GM12874 (cell line): ENCODE data around the gene IGSF21.

Source experiments
- CTCF ChIP-seq: IDR thresholded peaks from 2 replicates; pipeline ENCODE4 v1.5.1; 2011; ENCODE audit warnings: low read depth, mild to moderate bottlenecking, control low read depth, low read length, moderate library complexity; ENCODE audit not compliant: insufficient read depth

IGSF21 gene

GRCh38 chr1:18108299-18109057 lies 880 bp downstream of the IGSF21 start:
- TF ChIP-seq CTCF = no peak

GRCh38 chr1:18109058-18109755 lies 1.6 kb downstream of the IGSF21 start:
- no peak for TF ChIP-seq CTCF

DNA sequence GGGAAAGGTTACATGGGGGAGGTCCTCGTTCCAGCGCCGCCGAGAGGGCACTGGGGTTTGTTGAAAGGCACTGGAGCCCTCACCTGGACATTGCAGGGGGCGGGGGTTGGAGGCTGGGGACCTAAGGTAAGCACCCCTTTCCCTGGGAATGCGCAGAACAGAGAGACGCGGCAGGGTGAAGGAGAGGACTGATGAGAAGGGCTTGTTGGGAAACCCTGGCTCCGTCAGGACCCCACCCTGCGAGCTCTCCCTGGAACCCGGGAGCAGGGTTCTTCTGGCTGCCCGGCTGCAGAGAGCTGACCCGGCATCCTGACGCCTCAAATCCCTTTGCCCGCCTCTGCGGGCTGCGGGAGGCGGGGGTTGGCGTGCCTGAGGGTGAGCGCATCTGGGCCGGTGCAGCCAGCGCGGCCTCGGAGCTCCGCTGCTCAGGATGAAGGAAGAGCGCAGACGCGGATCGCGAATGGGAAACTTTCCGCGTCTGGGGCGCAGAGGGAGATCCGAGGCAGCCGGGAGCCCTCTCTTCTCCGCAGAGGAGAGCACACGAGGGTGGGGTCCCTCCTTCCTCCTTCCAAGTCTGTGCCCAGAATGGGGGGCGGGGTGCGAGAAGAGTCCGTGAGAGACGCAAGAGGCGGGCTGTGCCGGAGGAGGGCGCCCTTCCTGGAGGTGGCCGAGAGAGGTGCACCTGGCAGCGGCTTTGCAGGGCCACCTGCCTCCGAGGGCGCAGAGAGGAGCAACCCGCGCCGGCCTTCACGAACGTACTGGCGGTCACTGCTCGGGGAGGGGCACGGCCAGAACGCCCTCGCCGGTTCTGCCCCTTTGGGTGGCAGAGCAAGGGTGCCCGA lies 2.4 kb downstream of the IGSF21 start:
- TF ChIP-seq CTCF = 0 out of 2 replicates have a peak, but pooled peaks have one; percentile 19

GRCh38 chr1:18110598-18110939 lies 3.0 kb downstream of the IGSF21 start:
- no peak for TF ChIP-seq CTCF

DNA sequence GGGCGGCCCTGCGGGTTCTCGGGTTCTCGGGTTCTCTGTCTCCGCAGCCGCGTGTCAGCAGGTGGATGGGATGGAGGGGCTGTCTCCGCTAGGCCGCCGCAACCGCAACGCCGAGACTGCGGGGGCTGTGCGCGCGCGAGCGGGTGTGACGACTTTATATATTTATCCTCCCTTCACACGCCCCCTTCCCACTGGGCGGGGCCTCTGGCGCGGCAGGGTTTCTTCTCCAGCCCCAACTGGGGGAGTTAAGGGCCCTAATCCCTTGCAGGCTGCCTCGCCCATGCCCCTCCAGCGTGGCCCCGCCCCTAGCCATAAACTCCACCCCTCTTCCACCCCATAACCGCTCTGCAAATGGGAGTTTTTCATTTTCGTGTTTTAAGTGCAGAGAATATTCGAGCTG lies 3.4 kb downstream of the IGSF21 start:
- TF ChIP-seq CTCF = no peak

DNA sequence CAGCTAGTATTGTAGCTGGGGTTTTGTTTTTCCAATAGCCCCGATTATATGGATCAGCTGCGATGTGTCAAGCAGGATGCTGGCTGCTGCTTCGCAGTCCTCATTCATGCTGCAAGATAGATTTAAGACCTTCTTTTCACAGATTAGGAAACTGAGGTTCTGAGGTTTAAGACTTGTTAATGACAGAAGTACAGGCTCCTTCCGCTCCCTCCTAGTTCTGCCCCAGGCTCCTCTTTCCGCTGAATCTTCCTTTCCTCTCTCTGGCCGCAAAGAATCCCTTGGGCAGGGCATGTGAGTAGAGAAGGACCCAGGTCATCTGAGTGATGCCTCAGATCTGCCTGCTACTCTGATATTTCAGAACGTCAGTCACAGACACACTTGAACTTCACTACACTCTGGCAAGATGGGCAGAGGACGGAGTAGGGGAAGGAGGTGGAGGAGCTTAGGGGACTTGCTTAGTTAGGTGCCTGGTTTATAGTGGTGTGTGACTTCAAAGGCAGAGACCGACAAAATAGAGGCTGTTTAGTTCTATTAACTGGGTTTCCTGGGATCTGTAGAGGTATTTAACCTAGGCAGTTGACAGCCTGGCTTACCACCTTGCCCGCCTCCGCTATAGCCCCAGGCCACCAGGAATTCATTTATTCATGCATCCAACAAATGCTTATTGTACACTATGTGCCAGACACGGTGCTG lies 4.2 kb downstream of the IGSF21 start:
- TF ChIP-seq CTCF = no peak
